IPS-18c (cell line): ENCODE measurements around the gene SIDT2.

Source experiments
- H3K4me3 ChIP-seq: 2 replicates; pipeline ENCODE4 v1.7.0; 2013; ENCODE audit warnings: low read depth, mild to moderate bottlenecking, low read length, moderate library complexity; ENCODE audit not compliant: insufficient read depth
- H3K9me3 ChIP-seq: one replicate; pipeline ENCODE4 v1.6.1; 2013; ENCODE audit warnings: mild to moderate bottlenecking, low read length, moderate library complexity; ENCODE audit not compliant: control insufficient read depth, insufficient read depth

Gene SIDT2

GRCh38 chr11:117183724-117184349, 5.3 kb downstream of the SIDT2 start:
- no peak overlapping the region for H3K4me3 ChIP-seq

DNA sequence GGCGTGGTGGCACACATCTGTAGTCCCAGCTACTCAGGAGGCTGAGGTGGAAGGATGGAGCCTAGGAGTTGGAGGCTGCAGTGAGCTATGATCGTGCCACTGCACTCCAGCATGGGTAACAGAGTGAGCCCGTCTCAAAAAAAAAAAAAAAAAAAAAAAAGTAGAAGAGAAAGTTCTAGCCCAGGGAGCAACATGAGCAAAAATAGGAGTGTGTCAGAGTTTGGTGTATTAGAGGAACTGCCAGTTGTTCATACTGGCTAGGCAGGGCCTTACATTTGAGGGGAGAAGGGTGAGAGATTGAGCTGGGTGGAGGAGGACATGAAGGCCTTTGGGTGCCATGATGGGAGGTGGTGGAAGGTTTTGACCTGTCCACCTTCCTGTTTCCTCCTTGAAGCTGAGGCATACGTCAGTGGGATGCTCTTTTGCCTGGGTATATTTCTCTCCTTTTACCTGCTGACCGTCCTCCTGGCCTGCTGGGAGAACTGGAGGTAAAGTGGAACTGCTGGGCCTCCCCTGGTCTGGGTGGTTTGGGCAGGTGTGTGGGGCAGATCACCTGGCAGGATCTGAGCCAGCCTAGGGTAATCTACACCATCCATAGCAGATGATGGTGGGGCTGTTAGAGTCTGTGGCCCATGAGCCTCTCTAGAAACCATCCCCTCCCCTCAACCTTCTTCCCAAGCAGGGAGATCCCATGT, 7.3 kb downstream of the SIDT2 start:
- H3K4me3 ChIP-seq: no peak overlapping the region
- no peaks in the 10 kb centered on the region for H3K9me3 ChIP-seq

More at GRCh38 chr11:117183724-117184349, 5.3 kb downstream of the SIDT2 start:
- no peaks in the 10 kb centered on the region for H3K9me3 ChIP-seq

DNA sequence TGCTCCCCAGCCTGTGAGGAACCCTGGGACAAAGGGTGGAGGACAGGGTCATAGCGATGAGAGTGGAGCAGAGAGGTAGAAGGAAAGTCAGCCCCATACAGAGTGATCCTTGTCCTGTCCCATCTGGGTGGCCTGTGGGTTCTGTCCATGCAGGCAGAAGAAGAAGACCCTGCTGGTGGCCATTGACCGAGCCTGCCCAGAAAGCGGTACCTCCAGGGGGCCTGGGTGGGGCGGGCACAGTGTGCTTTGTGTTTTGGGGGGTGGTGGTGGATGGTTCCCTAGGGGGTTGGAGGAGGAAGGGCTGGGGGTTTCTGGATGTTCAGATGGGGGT, 7.9 kb downstream of the SIDT2 start:
- no peaks in the 10 kb centered on the region for H3K9me3 ChIP-seq

GRCh38 chr11:117187007-117187406, 8.5 kb downstream of the SIDT2 start:
- Histone ChIP-seq H3K4me3 (no peak overlapping the region), H3K9me3 (no peaks in the 10 kb centered on the region)

More for the DNA sequence above, 7.9 kb downstream of the SIDT2 start:
- no peak overlapping the region for H3K4me3 ChIP-seq

DNA sequence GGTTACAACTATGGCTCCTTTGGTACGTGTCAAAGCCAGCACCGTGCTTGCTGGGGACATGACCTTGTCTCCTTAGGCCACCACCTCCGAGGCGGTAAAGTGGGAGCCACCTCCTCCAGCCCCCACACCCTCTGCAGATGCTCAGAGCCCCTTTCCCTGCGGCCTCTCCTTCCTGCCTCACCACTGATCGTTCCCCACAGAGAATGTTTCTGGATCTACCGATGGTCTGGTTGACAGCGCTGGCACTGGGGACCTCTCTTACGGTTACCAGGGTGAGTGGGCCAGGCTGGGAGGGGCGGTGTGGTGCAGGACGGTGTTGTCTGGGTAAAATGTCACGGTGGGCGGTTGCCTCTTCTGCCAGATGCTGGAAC, 8.9 kb downstream of the SIDT2 start:
- Histone ChIP-seq H3K4me3 (no peak overlapping the region), H3K9me3 (no peaks in the 10 kb centered on the region)

GRCh38 chr11:117187799-117188481, 9.4 kb downstream of the SIDT2 start:
- H3K4me3 ChIP-seq: no peak overlapping the region
- H3K9me3 ChIP-seq: no peaks in the 10 kb centered on the region

GRCh38 chr11:117188620-117189081, 10.1 kb downstream of the SIDT2 start:
- no peaks in the 10 kb centered on the region for H3K9me3 ChIP-seq
- H3K4me3 ChIP-seq: no peak overlapping the region

DNA sequence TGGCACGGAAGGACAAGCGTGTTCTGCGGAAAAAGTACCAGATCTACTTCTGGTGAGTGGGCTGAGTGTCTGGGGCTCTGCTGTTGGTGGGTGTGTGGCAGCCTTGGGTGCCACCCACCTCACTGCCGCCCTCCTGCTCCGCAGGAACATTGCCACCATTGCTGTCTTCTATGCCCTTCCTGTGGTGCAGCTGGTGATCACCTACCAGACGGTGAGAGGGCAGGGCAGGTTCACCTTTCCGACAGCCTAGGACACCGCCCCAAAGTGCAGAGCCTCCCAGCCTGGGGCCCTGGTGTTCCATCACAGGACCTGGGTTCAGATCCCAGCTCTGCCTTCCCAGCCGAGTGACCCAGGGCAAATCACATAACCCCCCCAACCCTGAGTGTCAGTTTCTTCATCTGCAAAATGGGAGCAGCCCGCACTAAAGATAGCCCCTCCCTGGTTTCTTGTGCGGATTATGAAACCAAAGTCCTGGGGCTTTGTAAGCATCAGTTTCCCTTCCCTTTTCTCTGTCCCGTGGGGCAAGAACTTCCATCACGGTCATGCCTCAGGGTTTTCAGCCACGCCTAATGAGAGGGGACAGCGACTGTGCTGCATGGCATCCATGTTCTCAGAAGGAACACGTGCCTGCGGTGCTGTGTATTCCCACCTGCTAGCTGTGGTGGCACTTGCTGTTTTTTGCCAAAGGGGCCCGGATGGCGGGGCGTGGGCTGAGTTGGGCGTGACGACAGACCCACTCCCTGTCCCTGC, 10.8 kb downstream of the SIDT2 start:
- Histone ChIP-seq H3K9me3 (no peaks in the 10 kb centered on the region), H3K4me3 (no peak overlapping the region)

GRCh38 chr11:117189941-117190544, 11.5 kb downstream of the SIDT2 start:
- Histone ChIP-seq H3K9me3 (no peaks in the 10 kb centered on the region), H3K4me3 (no peak overlapping the region)

DNA sequence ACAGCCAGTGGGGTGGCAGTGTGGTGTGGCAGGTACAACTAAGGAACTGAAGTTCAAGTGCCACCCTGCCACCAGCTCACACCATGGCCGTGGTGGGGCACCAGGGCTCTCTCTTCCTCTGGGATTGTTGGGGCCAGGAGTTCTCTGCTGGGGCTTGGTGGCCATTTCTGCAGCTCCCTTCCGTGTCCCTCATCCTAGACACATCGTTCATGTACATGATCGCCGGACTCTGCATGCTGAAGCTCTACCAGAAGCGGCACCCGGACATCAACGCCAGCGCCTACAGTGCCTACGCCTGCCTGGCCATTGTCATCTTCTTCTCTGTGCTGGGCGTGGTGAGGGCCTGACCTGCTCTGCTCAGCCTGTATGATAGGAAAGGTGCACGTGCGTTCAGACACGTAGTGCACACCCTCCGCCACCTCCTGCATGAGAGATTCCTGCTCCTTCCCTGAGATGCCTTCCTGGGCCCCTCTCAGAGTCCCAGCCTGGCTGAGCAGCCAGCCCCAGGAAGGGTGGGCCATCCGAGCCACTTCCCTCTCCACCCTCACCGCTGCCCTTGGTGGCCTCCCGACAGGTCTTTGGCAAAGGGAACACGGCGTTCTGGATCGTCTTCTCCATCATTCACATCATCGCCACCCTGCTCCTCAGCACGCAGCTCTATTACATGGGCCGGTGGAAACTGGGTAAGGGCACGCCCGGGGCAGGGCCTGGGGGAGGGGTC, 13.3 kb downstream of the SIDT2 start:
- no peaks in the 10 kb centered on the region for H3K9me3 ChIP-seq

GRCh38 chr11:117192401-117192875, 13.9 kb downstream of the SIDT2 start:
- H3K4me3 ChIP-seq: no peak overlapping the region
- H3K9me3 ChIP-seq: no peaks in the 10 kb centered on the region

More for the DNA sequence above, 13.3 kb downstream of the SIDT2 start:
- H3K4me3 ChIP-seq: no peak overlapping the region

DNA sequence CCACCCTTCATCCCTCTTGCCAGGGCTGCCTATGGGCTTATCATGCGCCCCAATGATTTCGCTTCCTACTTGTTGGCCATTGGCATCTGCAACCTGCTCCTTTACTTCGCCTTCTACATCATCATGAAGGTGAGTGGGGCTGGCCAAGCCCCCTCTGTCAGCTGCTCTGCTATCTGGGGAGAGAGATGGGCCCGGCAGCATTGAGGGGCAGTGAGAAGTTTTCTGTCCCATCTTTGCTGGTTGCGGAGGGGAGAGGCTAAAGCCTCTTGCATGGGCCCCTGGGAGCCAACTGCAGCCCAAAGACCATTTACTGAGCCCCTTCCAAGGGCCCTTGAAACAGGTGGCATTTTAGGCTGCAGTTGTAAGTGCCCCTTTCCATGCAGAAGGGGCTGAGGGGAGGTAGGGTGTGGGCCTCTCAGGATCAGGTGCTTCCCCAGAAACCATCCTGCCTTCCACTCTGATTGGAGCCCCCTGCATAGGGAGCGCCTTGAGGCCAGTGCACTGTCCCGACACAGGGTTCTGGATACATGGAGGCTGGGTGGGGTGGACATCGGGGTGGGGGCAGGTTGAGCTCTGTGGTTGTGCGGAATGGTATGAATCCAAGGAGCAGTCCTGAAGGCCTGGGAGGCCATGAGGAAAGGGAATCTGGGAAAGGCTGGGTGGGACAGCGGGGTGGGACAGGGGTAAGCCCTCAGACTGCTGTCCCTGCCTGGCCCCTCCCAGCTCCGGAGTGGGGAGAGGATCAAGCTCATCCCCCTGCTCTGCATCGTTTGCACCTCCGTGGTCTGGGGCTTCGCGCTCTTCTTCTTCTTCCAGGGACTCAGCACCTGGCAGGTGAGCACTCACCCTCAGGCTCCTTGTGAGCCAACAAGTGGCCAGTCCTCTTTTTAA, 14.8 kb downstream of the SIDT2 start:
- no peaks in the 10 kb centered on the region for H3K9me3 ChIP-seq

GRCh38 chr11:117194267-117194666, 15.7 kb downstream of the SIDT2 start:
- H3K4me3 ChIP-seq: no peak overlapping the region
- H3K9me3 ChIP-seq: no peaks in the 10 kb centered on the region

More for the DNA sequence above, 14.8 kb downstream of the SIDT2 start:
- H3K4me3 ChIP-seq: no peak overlapping the region

- Histone ChIP-seq H3K4me3 (no peak overlapping the region), H3K9me3 (no peaks in the 10 kb centered on the region)
Observed at GRCh38 chr11:117195258-117195657, 16.7 kb downstream of the SIDT2 start.

DNA sequence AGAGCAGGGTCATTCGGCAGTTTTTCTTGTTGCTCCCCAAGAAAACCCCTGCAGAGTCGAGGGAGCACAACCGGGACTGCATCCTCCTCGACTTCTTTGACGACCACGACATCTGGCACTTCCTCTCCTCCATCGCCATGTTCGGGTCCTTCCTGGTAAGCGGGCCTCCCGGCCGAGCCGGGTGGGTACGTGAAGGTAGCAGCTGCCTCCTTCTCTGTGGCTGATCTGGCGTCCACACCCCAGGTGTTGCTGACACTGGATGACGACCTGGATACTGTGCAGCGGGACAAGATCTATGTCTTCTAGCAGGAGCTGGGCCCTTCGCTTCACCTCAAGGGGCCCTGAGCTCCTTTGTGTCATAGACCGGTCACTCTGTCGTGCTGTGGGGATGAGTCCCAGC, 17.2 kb downstream of the SIDT2 start:
- Histone ChIP-seq H3K9me3 (no peaks in the 10 kb centered on the region), H3K4me3 (no peak overlapping the region)

- H3K9me3 ChIP-seq: no peaks in the 10 kb centered on the region
- H3K4me3 ChIP-seq: no peak overlapping the region
Observed at GRCh38 chr11:117197006-117197405, 18.5 kb downstream of the SIDT2 start.
